ENCODE measurements around the gene FAM227B.

Gene FAM227B

DNA sequence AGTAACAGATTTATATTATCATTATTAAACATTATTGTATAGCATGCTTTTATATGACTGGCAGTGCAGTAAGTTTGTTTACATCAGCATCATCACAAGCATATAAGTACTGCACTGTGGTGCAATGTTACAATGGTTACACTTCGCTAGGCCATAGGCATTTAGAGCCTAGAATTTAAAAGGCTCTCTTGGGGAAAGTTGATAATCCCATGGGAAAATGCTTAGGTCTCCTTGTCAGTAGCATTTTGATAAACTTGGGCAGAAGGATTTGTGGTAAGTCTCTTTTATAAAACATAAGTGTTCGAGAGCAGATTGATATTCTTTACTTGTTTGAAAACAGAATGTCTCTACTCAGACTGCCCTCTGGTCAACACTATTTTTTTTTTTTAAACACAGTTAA lies 7.8 kb upstream of the FAM227B start:
- DNase-seq (ENCODE audit: extremely low spot score), result no peak
- CTCF ChIA-PET, result no interaction called here
- TF ChIP-seq, protein P1, sequence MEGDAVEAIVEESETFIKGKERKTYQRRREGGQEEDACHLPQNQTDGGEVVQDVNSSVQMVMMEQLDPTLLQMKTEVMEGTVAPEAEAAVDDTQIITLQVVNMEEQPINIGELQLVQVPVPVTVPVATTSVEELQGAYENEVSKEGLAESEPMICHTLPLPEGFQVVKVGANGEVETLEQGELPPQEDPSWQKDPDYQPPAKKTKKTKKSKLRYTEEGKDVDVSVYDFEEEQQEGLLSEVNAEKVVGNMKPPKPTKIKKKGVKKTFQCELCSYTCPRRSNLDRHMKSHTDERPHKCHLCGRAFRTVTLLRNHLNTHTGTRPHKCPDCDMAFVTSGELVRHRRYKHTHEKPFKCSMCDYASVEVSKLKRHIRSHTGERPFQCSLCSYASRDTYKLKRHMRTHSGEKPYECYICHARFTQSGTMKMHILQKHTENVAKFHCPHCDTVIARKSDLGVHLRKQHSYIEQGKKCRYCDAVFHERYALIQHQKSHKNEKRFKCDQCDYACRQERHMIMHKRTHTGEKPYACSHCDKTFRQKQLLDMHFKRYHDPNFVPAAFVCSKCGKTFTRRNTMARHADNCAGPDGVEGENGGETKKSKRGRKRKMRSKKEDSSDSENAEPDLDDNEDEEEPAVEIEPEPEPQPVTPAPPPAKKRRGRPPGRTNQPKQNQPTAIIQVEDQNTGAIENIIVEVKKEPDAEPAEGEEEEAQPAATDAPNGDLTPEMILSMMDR (IDR thresholded peaks at IDR 0.05; ENCODE audit: control extremely low read depth, extremely low read depth, low read depth, missing control alignments), result no peak
- POLR2A ChIA-PET, result no interaction called here

DNA sequence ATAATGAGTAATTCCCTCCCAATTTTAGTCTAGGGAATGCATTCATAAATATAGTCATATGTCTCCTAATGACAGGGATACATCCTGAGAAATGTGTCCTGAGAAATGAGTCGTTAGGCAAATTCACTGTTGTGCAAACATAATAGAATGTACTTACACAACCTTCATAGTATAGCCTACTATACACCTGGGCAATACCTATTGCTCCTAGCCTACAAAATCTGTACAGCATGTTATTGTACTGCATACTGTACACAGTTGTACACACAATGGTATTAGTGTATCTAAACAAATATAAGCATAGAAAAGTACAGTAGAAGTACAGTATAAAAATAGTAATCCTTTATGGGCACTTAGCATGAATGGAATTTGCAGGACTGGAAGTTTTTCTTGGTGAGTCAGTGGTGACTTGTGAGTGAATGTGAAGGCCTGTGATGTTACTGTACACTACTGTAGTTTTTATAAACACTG lies 6.8 kb upstream of the FAM227B start:
- POLR2A ChIA-PET, result no interaction called here
- no peak for DNase-seq (ENCODE audit: extremely low spot score)
- TF ChIP-seq, protein P1 (IDR thresholded peaks at IDR 0.05; ENCODE audit: control extremely low read depth, extremely low read depth, low read depth, missing control alignments), result no peak
- CTCF ChIA-PET, result interaction anchor here (0.8 kb wide), 1 partner anchor 15 kb away, joined by 3 read pairs; no protein-coding TSS in a partner anchor

DNA sequence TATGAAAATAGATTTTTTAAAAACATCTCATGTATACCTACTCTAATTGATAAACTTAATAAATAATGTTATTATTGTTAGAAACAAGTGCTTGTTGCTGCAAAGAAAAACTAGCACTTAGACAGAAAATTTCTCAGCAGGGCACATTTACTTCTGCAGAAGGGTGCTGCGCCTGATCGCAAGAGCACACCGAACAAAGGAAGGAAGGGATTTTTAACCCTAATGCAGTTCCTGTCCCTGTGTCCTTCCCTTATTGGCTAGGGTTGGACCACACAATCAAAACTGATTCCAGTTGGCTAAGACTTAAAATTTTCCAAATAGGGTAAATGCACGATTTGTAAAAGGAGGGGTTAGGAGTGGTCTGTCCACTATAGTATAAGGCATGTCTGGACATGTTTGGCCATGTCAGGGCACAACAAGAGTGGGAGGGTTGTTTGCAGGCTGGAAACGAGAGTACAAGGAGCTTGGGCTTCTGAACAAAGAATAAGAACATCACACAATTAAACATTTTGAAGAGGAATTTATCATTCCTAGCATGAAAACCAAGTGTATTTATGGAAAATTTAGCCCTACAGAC lies 4.9 kb upstream of the FAM227B start:
- ChIA-PET POLR2A (no interaction called here), CTCF (no interaction called here)
- DNase-seq (ENCODE audit: extremely low spot score), result no peak
- TF ChIP-seq, protein P1 (IDR thresholded peaks at IDR 0.05; ENCODE audit: control extremely low read depth, extremely low read depth, low read depth, missing control alignments), result no peak

- CTCF ChIA-PET, result interaction anchor here (1.7 kb wide), 1 partner anchor 13 kb away, joined by 5 read pairs; no protein-coding TSS in a partner anchor
- TF ChIP-seq, protein P1 (IDR thresholded peaks at IDR 0.05; ENCODE audit: control extremely low read depth, extremely low read depth, low read depth, missing control alignments), result no peak
- POLR2A ChIA-PET, result no interaction called here
- DNase-seq (ENCODE audit: extremely low spot score), result no peak
These were observed 3.4 kb upstream of the FAM227B start for GRCh38 chr15:49624056-49624455.

- TF ChIP-seq, protein P1 (IDR thresholded peaks at IDR 0.05; ENCODE audit: control extremely low read depth, extremely low read depth, low read depth, missing control alignments), result no peak
- ChIA-PET CTCF (interaction anchor here (0.8 to 1.7 kb wide), 3 partner anchors 15 to 20 kb away, joined by 3 to 5 read pairs (median 3); no protein-coding TSS in a partner anchor), POLR2A (no interaction called here)
- DNase-seq (ENCODE audit: extremely low spot score), result no peak
These were observed 1.9 kb upstream of the FAM227B start for GRCh38 chr15:49622561-49622960.

DNA sequence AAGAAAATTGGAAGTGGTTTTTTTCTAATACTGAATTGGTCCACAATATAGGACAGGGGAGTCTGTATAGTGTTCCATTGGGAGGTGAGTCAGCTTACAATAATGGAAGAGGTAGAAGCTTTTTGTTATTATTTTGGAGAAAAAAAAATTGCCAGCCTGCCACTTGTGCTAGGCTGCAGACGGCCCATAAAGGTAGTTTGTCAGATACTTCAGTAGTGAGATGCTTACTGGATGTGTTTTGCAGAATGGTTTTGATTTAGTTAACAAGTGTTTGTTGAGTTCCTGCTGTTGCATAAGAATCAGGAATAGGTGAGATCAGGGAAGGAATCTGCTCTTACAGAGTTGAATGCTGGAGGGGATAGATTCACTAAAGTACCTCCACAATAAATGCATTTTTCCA lies 1.3 kb upstream of the FAM227B start:
- TF ChIP-seq, protein P1 (IDR thresholded peaks at IDR 0.05; ENCODE audit: control extremely low read depth, extremely low read depth, low read depth, missing control alignments), result no peak
- ChIA-PET CTCF (no interaction called here), POLR2A (no interaction called here)
- DNase-seq (ENCODE audit: extremely low spot score), result no peak
